Measurements from ENCODE around the gene C20orf202. TPM values are rescaled to one million over a fixed set of nuclear protein-coding genes. Genes with fewer than 3 reads are reported as not detected.

C20orf202 gene
- total RNA-seq, 1 donor from 2014 or later, result not detected

- no peak for DNase-seq (ENCODE audit: low read depth)
- Mint-ChIP-seq H3K27ac (ENCODE audit: unreplicated experiment) (no peak overlapping the region), H3K27me3 (ENCODE audit: low read depth, unreplicated experiment) (peaks cover 27% of the 10 kb centered on the region), H3K4me3 (ENCODE audit: unreplicated experiment) (no peak overlapping the region), H3K4me1 (ENCODE audit: low read depth, unreplicated experiment) (no peaks in the 10 kb centered on the region), H3K9me3 (ENCODE audit: unreplicated experiment) (no peaks in the 10 kb centered on the region), H3K36me3 (ENCODE audit: low read depth, unreplicated experiment) (peaks cover 3% of the 10 kb centered on the region)
- no peaks in the 10 kb centered on the region for H3K36me3 ChIP-seq (ENCODE audit: insufficient read depth, low read length)
- no peak overlapping the region for H3K4me3 ChIP-seq (ENCODE audit: insufficient read depth, low read depth, low read length)
- H3K9ac ChIP-seq (ENCODE audit: low read length), result no peak overlapping the region
- TF ChIP-seq EZH2 (IDR thresholded peaks at IDR 0.05; ENCODE audit: insufficient read depth, low read length), result no peak
- no peak for TF ChIP-seq CTCF (IDR thresholded peaks at IDR 0.05; ENCODE audit: insufficient read depth, low read depth, low read length)
- no peaks in the 10 kb centered on the region for H3K9me3 ChIP-seq (ENCODE audit: insufficient read depth, low read depth, low read length)
- H3K27ac ChIP-seq (ENCODE audit: low read depth, low read length), result no peak overlapping the region
- no peak overlapping the region for H3K4me2 ChIP-seq (ENCODE audit: low read length)
- H3K79me2 ChIP-seq (ENCODE audit: insufficient read depth, low read length), result no peaks in the 10 kb centered on the region
- H2AFZ ChIP-seq (ENCODE audit: low read depth, low read length), result no peak overlapping the region
- no peaks in the 10 kb centered on the region for H4K20me1 ChIP-seq (ENCODE audit: insufficient read depth, low read length)
- FAIRE-seq, result no peak
- no peaks in the 10 kb centered on the region for H3K4me1 ChIP-seq (ENCODE audit: insufficient read depth, low read length)
- no peaks in the 10 kb centered on the region for H3K27me3 ChIP-seq (ENCODE audit: insufficient read depth, low read length)
Observed at GRCh38 chr20:1196634-1197033, 6.6 kb upstream of the C20orf202 start.

- H3K79me2 ChIP-seq (ENCODE audit: insufficient read depth, low read length), result no peaks in the 10 kb centered on the region
- Mint-ChIP-seq H3K27me3 (ENCODE audit: low read depth, unreplicated experiment) (peaks cover 27% of the 10 kb centered on the region), H3K27ac (ENCODE audit: unreplicated experiment) (no peak overlapping the region), H3K9me3 (ENCODE audit: unreplicated experiment) (no peaks in the 10 kb centered on the region), H3K4me3 (ENCODE audit: unreplicated experiment) (no peak overlapping the region), H3K36me3 (ENCODE audit: low read depth, unreplicated experiment) (peaks cover 3% of the 10 kb centered on the region), H3K4me1 (ENCODE audit: low read depth, unreplicated experiment) (no peaks in the 10 kb centered on the region)
- FAIRE-seq (no peak), DNase-seq (ENCODE audit: low read depth) (no peak)
- TF ChIP-seq CTCF (IDR thresholded peaks at IDR 0.05; ENCODE audit: insufficient read depth, low read depth, low read length), result no peak
- no peak for TF ChIP-seq EZH2 (IDR thresholded peaks at IDR 0.05; ENCODE audit: insufficient read depth, low read length)
- no peaks in the 10 kb centered on the region for H4K20me1 ChIP-seq (ENCODE audit: insufficient read depth, low read length)
- H3K4me3 ChIP-seq (ENCODE audit: insufficient read depth, low read depth, low read length), result no peak overlapping the region
- H3K36me3 ChIP-seq (ENCODE audit: insufficient read depth, low read length), result no peaks in the 10 kb centered on the region
- no peaks in the 10 kb centered on the region for H3K4me1 ChIP-seq (ENCODE audit: insufficient read depth, low read length)
- no peak overlapping the region for H3K9ac ChIP-seq (ENCODE audit: low read length)
- H2AFZ ChIP-seq (ENCODE audit: low read depth, low read length), result no peak overlapping the region
- no peak overlapping the region for H3K4me2 ChIP-seq (ENCODE audit: low read length)
- H3K9me3 ChIP-seq (ENCODE audit: insufficient read depth, low read depth, low read length), result no peaks in the 10 kb centered on the region
- no peaks in the 10 kb centered on the region for H3K27me3 ChIP-seq (ENCODE audit: insufficient read depth, low read length)
- no peak overlapping the region for H3K27ac ChIP-seq (ENCODE audit: low read depth, low read length)
Observed at GRCh38 chr20:1197801-1198200, 5.5 kb upstream of the C20orf202 start.

GRCh38 chr20:1198751-1199150 lies 4.5 kb upstream of the C20orf202 start:
- Histone ChIP-seq H2AFZ (ENCODE audit: low read depth, low read length) (no peak overlapping the region), H3K27ac (ENCODE audit: low read depth, low read length) (no peak overlapping the region), H3K79me2 (ENCODE audit: insufficient read depth, low read length) (no peaks in the 10 kb centered on the region), H4K20me1 (ENCODE audit: insufficient read depth, low read length) (no peaks in the 10 kb centered on the region), H3K4me1 (ENCODE audit: insufficient read depth, low read length) (no peaks in the 10 kb centered on the region), H3K4me3 (ENCODE audit: insufficient read depth, low read depth, low read length) (no peak overlapping the region), H3K36me3 (ENCODE audit: insufficient read depth, low read length) (no peaks in the 10 kb centered on the region), H3K9ac (ENCODE audit: low read length) (no peak overlapping the region), H3K27me3 (ENCODE audit: insufficient read depth, low read length) (no peaks in the 10 kb centered on the region), H3K9me3 (ENCODE audit: insufficient read depth, low read depth, low read length) (no peaks in the 10 kb centered on the region), H3K4me2 (ENCODE audit: low read length) (no peak overlapping the region)
- Mint-ChIP-seq H3K4me1 (ENCODE audit: low read depth, unreplicated experiment) (no peaks in the 10 kb centered on the region), H3K27me3 (ENCODE audit: low read depth, unreplicated experiment) (peaks cover 22% of the 10 kb centered on the region), H3K36me3 (ENCODE audit: low read depth, unreplicated experiment) (peaks cover 3% of the 10 kb centered on the region), H3K9me3 (ENCODE audit: unreplicated experiment) (no peaks in the 10 kb centered on the region), H3K27ac (ENCODE audit: unreplicated experiment) (peak overlapping the region; percentile 82), H3K4me3 (ENCODE audit: unreplicated experiment) (no peak overlapping the region)
- DNase-seq (ENCODE audit: low read depth), result no peak
- FAIRE-seq, result no peak
- no peak for TF ChIP-seq CTCF (IDR thresholded peaks at IDR 0.05; ENCODE audit: insufficient read depth, low read depth, low read length)
- no peak for TF ChIP-seq EZH2 (IDR thresholded peaks at IDR 0.05; ENCODE audit: insufficient read depth, low read length)

Data from astrocyte (in vitro differentiated cells and primary cell).